Uterus (tissue), 4 donors: ENCODE measurements around the gene TANK. TPM values are rescaled to one million over a fixed set of nuclear protein-coding genes. Genes with fewer than 3 reads are reported as not detected.

ENCODE experiments used
- DNase-seq, 2 donors: peaks; one replicate each; pipeline ENCODE4 v3.0.0-alpha.2; 2019 to 2020
- H3K27ac ChIP-seq, 2 donors: fragments of 200-600 bp; sonication (generic); 1 replicate in 1 of 2; 2 replicates in 1 of 2; pipeline ENCODE4 v1.5.1; 2016 to 2018
- H3K27me3 ChIP-seq, 2 donors: fragments of 200-600 bp; sonication (generic); one replicate each; pipeline ENCODE4 v1.5.1; 2018 to 2019; ENCODE audit warnings: control low read depth in 1 of 2
- H3K36me3 ChIP-seq, 2 donors: fragments of 200-600 bp; sonication (generic); one replicate each; pipeline ENCODE4 v1.5.1; 2019; ENCODE audit warnings: control low read depth in 1 of 2
- H3K4me1 ChIP-seq, 2 donors: fragments of 200-600 bp; sonication (generic); one replicate each; pipeline ENCODE4 v1.5.1; 2018 to 2019; ENCODE audit warnings: control low read depth in 1 of 2
- H3K4me3 ChIP-seq, 2 donors: fragments of 200-600 bp; sonication (generic); 1 replicate in 1 of 2; 2 replicates in 1 of 2; pipeline ENCODE4 v1.5.1; 2018 to 2019; ENCODE audit warnings: mild to moderate bottlenecking in 1 of 2
- H3K9me3 ChIP-seq, 2 donors: fragments of 200-600 bp; sonication (generic); one replicate each; pipeline ENCODE4 v1.5.1; 2019; ENCODE audit warnings: control low read depth in 1 of 2
- POLR2A ChIP-seq, 2 donors: fragments of 450-650 bp; IDR thresholded peaks; one replicate each; pipeline ENCODE4 v1.6.1; 2016; ENCODE audit warnings: antibody characterized with exemption in 2 of 2, mild to moderate bottlenecking in 1 of 2, moderate library complexity in 1 of 2
- intact Hi-C: fragments of 100-400 bp; cut with DNase I; formaldehyde crosslinking; loops from one replicate; pipeline ENCODE4 v1.15.1; 2023; ENCODE audit warnings: low total_unique reads
- total RNA-seq, 4 donors: library from RNA; depleted of rRNA in 3 of 4; stranded (reverse); fragments of >200 nt in 3 of 4; gene quantifications; one replicate each; pipeline versions ENCODE4 v1.1.0 to v1.2.4, GENCODE V29; 2014 to 2023
- TF ChIP-seq, protein P1 (sequence below), 4 experiments: fragments of 200-600 bp in 2 of 4; fragments of 450-650 bp in 2 of 4; sonication (generic) in 2 of 4; IDR thresholded peaks; one replicate each; pipeline ENCODE4 v1.5.1; 2016 to 2019; ENCODE audit warnings: antibody characterized with exemption in 4 of 4, mild to moderate bottlenecking in 2 of 4, moderate library complexity in 1 of 4
- donor health status: DM: yes; HTN: yes; CAD: no.

The TANK gene
- total RNA-seq, 4 donors from 2014 or later, result 56.6 to 131 (median 70.7) TPM

DNA sequence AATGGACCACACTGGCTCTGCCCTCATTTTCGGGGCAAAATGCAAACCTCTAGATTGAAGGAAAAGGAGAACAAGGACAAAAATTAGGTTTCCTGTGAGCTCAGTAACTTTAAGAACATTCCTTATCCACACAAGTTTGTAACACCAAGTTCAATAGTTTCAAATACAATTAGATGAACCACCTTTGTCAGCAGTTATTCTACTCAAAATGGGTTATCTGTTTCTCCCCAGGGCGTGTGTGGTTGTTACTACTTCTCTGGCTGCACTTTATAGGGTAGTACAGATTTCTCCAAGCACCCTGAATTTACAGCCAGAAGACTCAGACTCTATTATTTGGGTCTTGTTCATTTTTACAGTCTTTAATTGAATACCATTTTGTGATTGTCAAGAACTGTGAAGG is 45.0 kb upstream of the TANK start:
- H3K36me3 ChIP-seq, result no peaks in the 10 kb centered on the region
- TF ChIP-seq, protein P1, sequence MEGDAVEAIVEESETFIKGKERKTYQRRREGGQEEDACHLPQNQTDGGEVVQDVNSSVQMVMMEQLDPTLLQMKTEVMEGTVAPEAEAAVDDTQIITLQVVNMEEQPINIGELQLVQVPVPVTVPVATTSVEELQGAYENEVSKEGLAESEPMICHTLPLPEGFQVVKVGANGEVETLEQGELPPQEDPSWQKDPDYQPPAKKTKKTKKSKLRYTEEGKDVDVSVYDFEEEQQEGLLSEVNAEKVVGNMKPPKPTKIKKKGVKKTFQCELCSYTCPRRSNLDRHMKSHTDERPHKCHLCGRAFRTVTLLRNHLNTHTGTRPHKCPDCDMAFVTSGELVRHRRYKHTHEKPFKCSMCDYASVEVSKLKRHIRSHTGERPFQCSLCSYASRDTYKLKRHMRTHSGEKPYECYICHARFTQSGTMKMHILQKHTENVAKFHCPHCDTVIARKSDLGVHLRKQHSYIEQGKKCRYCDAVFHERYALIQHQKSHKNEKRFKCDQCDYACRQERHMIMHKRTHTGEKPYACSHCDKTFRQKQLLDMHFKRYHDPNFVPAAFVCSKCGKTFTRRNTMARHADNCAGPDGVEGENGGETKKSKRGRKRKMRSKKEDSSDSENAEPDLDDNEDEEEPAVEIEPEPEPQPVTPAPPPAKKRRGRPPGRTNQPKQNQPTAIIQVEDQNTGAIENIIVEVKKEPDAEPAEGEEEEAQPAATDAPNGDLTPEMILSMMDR (IDR thresholded peaks at IDR 0.05), result no peak
- no peak for TF ChIP-seq POLR2A (IDR thresholded peaks at IDR 0.05)
- intact Hi-C loops, result no loop called here
- no peak overlapping the region for H3K27ac ChIP-seq
- H3K27me3 ChIP-seq, result no peaks in the 10 kb centered on the region
- no peaks in the 10 kb centered on the region for H3K4me1 ChIP-seq
- no peak overlapping the region for H3K4me3 ChIP-seq
- no peaks in the 10 kb centered on the region for H3K9me3 ChIP-seq
- DNase-seq, result no peak

DNA sequence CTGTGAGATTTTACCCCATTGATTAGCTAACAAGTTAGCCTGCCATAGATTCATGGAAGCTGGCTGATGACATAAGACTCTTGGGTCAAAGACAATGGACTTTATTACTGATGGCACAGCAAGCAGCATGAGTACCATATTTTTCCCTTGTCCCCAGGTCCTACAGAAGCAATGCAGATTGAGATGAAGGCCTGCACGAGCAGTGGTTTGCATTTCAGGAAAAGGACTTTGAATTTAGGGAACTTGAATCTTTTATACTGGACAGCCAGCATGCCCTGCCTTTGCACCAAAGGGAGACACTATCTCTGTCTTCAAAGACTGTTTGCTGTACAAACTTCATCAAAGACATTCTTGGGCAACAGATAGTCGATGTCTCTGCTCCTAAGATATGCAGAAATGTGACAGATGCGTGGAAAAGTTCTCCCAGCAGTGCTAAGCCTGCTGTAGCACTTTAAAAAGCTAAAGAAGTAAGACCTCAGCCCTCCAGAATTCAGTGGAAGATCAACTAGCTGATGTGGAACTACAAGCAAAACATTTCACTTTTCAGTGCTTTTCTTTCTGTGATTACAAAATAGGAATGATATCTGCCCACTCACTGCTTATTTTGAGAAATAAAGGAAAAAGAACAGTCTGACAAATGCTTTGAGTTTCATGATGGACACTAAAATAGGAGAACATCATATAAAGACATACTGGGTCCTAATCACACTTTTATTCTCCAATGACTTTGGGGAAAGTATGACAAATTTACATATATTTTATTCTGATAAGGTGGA is 44.4 kb upstream of the TANK start:
- Histone ChIP-seq H3K4me3 (no peak overlapping the region), H3K27ac (no peak overlapping the region), H3K4me1 (no peaks in the 10 kb centered on the region), H3K36me3 (no peaks in the 10 kb centered on the region), H3K27me3 (no peaks in the 10 kb centered on the region), H3K9me3 (no peaks in the 10 kb centered on the region)
- no peak for DNase-seq
- intact Hi-C loops, result no loop called here
- TF ChIP-seq, protein P1 (IDR thresholded peaks at IDR 0.05), result no peak
- TF ChIP-seq POLR2A (IDR thresholded peaks at IDR 0.05), result no peak

DNA sequence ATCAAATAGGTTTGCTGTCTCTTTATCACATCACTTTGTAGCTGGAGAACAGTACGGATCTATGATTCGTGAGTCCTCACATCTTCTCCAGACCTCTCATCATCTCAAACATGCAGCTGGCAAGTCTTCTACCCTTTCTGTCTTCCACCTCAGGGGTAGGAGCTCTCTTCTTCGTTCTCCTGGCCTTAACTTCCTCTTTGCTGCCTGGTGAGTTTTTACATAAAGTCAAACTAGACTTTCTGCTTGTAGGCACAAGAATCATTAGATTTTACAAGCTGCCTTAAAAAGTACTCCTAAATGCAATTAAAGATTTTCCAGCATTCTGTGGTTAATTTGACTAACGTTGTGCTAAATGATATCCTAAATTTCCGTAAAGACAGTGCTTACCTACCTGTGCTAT is 43.7 kb upstream of the TANK start:
- Histone ChIP-seq H3K36me3 (no peaks in the 10 kb centered on the region), H3K27me3 (no peaks in the 10 kb centered on the region), H3K4me1 (no peaks in the 10 kb centered on the region), H3K9me3 (no peaks in the 10 kb centered on the region), H3K4me3 (no peak overlapping the region), H3K27ac (no peak overlapping the region)
- DNase-seq, result no peak
- no peak for TF ChIP-seq POLR2A (IDR thresholded peaks at IDR 0.05)
- TF ChIP-seq, protein P1 (IDR thresholded peaks at IDR 0.05), result no peak
- intact Hi-C loops, result no loop called here

DNA sequence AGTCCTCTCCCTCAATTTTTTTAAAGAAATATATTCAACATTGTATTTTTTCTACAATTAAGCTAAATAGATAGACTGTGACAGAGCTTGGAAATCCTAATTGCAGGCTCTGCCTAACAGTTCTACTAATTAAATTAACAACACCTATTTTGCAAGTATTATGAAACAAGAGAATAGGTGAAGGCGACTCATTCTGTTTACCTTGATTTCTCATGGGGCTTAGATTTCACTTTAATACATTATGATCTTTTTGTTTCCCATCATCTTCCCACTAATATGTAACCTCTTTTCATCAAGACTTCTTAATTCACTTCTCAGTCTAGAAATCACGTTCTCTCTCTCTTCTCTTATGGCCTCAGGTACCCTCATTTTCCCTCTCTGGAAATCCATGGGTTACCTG is 42.7 kb upstream of the TANK start:
- TF ChIP-seq POLR2A (IDR thresholded peaks at IDR 0.05), result no peak
- TF ChIP-seq, protein P1 (IDR thresholded peaks at IDR 0.05), result no peak

DNA sequence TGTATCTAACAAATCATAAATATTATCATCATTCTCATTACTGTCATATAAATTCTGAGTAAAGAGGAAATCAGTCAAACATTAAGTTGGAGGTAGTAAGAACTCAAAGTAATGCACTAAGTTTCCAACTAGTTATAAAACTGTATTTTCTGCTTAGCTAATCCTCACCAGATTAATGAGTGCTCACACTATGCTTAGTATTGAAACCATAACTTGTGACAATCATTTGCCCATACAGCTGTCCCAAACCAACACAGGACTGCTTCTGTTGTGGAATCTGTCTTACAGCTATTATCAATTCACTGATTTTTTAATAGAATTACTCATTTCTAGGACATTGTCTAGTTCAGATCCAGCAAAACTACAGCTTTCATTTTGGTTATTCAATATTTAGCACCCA is 41.5 kb upstream of the TANK start:
- Histone ChIP-seq H3K4me3 (no peak overlapping the region), H3K27me3 (no peaks in the 10 kb centered on the region), H3K27ac (no peak overlapping the region), H3K4me1 (peaks cover 0 to 6% of the 10 kb centered on the region in 2 donors), H3K36me3 (no peaks in the 10 kb centered on the region), H3K9me3 (no peaks in the 10 kb centered on the region)
- TF ChIP-seq POLR2A (IDR thresholded peaks at IDR 0.05), result no peak
- TF ChIP-seq, protein P1 (IDR thresholded peaks at IDR 0.05), result no peak
- DNase-seq, result no peak
- intact Hi-C loops, result no loop called here

More for the DNA sequence above, 42.7 kb upstream of the TANK start:
- Histone ChIP-seq H3K36me3 (no peaks in the 10 kb centered on the region), H3K4me3 (no peak overlapping the region), H3K4me1 (no peaks in the 10 kb centered on the region), H3K9me3 (no peaks in the 10 kb centered on the region), H3K27ac (no peak overlapping the region), H3K27me3 (no peaks in the 10 kb centered on the region)
- no peak for DNase-seq
- intact Hi-C loops, result no loop called here
